Calu3 (cell line): ENCODE results near the gene MRLN. TPM values are rescaled to one million over a fixed set of nuclear protein-coding genes. Genes with fewer than 3 reads are reported as not detected.
"Not testable (repeated sequence)": the region's sequence is repeated elsewhere in the genome, so short reads cannot be mapped to it uniquely, and the experiment has no call there.

Source experiments
- BruUV-seq: library from RNA; stranded (reverse); fragments of 400-500 nt; replicated peaks from 2 replicates; lab custom pipeline; 2021; lab: Mats Ljungman, UMichigan
- CTCF ChIA-PET: fragments of 300-600 bp; sonication (Branson Sonifier 250); formaldehyde crosslinking; loops from one replicate; lab custom pipeline; 2022; ENCODE audit warnings: antibody characterized with exemption; lab: Charles Lee
- DNase-seq: peaks from one replicate; pipeline ENCODE4 v3.0.0; 2022
- H3K27ac Mint-ChIP-seq: one replicate; pipeline ENCODE4 v1.8.0; 2022; ENCODE audit warnings: mixed read lengths; ENCODE audit not compliant: unreplicated experiment
- H3K27me3 Mint-ChIP-seq: one replicate; pipeline ENCODE4 v1.8.0; 2022; ENCODE audit warnings: mixed read lengths; ENCODE audit not compliant: unreplicated experiment
- H3K36me3 Mint-ChIP-seq: one replicate; pipeline ENCODE4 v1.8.0; 2022; ENCODE audit warnings: mild to moderate bottlenecking, moderate library complexity, mixed read lengths; ENCODE audit not compliant: insufficient read depth, unreplicated experiment
- H3K4me1 Mint-ChIP-seq: one replicate; pipeline ENCODE4 v1.8.0; 2022; ENCODE audit warnings: mild to moderate bottlenecking, low read depth, mixed read lengths; ENCODE audit not compliant: unreplicated experiment
- H3K4me3 Mint-ChIP-seq: one replicate; pipeline ENCODE4 v1.8.0; 2022; ENCODE audit warnings: mild to moderate bottlenecking, low read depth, moderate library complexity, mixed read lengths; ENCODE audit not compliant: unreplicated experiment
- H3K9me3 Mint-ChIP-seq: one replicate; pipeline ENCODE4 v1.8.0; 2022; ENCODE audit warnings: low read depth, mixed read lengths; ENCODE audit not compliant: unreplicated experiment
- intact Hi-C: fragments of 100-400 bp; cut with micrococcal nuclease; formaldehyde crosslinking; loops from one replicate; pipeline ENCODE4 v1.10.0; 2022; ENCODE audit not compliant: unreplicated experiment
- total RNA-seq: library from RNA; stranded (reverse); gene quantifications from 2 replicates; pipeline ENCODE4 v1.2.3, GENCODE V29; 2022
- TF ChIP-seq, protein P1 (sequence below): fragments of 200-600 bp; IDR thresholded peaks from one replicate; pipeline ENCODE4 v1.8.0; 2022; ENCODE audit warnings: antibody characterized with exemption; ENCODE audit not compliant: unreplicated experiment

The MRLN gene
- total RNA-seq, 1 experiment from 2014 or later, result not detected

DNA sequence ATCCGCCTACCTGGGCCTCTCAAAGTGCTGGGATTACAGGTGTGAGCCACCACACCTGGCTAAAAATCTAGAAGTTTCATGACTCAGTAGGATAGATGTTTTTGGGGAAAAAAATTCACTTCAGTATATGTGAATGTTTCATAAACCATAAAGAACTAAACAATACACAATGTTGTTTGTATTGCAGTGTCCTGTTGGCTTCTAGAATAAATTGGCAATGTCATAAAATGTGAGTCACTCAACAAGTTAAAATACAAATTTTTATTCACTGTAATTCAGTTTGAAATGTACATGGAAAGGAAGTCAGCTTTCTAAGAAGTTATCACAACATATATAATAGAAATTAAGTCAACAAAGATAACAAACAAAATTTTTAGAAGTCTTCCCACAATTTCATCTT lies 16.5 kb downstream of the MRLN start:
- intact Hi-C loops, result no loop called here
- Mint-ChIP-seq H3K36me3 (no peaks in the 10 kb centered on the region), H3K27me3 (peaks cover 14% of the 10 kb centered on the region), H3K4me1 (no peaks in the 10 kb centered on the region), H3K9me3 (no peaks in the 10 kb centered on the region), H3K4me3 (no peak overlapping the region), H3K27ac (no peak overlapping the region)
- DNase-seq, result no peak
- TF ChIP-seq, protein P1, sequence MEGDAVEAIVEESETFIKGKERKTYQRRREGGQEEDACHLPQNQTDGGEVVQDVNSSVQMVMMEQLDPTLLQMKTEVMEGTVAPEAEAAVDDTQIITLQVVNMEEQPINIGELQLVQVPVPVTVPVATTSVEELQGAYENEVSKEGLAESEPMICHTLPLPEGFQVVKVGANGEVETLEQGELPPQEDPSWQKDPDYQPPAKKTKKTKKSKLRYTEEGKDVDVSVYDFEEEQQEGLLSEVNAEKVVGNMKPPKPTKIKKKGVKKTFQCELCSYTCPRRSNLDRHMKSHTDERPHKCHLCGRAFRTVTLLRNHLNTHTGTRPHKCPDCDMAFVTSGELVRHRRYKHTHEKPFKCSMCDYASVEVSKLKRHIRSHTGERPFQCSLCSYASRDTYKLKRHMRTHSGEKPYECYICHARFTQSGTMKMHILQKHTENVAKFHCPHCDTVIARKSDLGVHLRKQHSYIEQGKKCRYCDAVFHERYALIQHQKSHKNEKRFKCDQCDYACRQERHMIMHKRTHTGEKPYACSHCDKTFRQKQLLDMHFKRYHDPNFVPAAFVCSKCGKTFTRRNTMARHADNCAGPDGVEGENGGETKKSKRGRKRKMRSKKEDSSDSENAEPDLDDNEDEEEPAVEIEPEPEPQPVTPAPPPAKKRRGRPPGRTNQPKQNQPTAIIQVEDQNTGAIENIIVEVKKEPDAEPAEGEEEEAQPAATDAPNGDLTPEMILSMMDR, result no peak
- BruUV-seq, result no TSS peak
- CTCF ChIA-PET, result interaction anchor here (0.7 kb wide), 1 partner anchor 1075 kb away, joined by 6 read pairs; no protein-coding TSS in a partner anchor

DNA sequence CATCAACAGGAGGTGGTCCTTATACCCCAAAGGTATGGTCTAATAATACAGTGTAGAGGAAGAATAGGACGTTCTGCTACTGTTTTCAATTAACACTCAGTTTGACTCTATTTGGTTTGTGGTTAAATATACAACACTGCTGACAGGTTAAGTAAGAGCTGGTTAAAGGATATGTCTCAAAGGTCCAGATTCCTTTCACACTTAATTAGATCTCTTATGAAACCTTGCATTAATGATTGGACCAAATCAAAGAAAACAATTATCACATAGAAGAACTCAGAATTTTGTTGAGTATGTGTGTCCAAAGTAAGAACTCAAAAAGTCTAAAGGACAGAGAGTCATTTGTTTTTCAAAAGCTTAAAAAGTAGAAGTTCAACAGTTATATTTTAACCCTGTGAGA lies 18.0 kb downstream of the MRLN start:
- Mint-ChIP-seq H3K4me1 (no peaks in the 10 kb centered on the region), H3K36me3 (no peaks in the 10 kb centered on the region), H3K27ac (no peak overlapping the region), H3K4me3 (no peak overlapping the region), H3K9me3 (no peaks in the 10 kb centered on the region), H3K27me3 (peaks cover 14% of the 10 kb centered on the region)
- TF ChIP-seq, protein P1, result no peak
- intact Hi-C loops, result no loop called here
- no TSS peak for BruUV-seq
- CTCF ChIA-PET, result interaction anchor here (0.6 kb wide), 1 partner anchor 450 kb away, joined by 3 read pairs; no protein-coding TSS in a partner anchor
- DNase-seq, result no peak

DNA sequence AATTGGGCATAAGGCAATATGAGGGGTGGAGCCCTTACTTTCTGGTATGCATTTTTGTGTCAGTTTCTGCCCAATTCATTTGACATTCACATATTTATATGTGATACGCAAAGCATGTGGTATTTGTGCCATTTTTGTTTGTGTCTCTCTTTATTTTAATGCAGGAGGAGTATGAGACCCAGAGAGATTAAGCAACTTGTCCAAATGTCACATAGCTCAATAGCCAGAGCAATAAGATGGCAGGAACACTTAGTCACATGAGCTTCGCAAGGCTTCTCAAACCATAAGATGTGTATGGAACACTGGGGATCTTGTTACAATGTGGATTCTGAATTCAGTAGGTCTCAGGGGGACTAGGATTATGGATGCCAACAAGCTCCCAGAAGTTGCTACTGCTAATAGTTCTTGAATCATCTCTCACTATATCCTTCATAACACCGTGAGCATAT lies 19.2 kb downstream of the MRLN start:
- Mint-ChIP-seq H3K36me3 (no peaks in the 10 kb centered on the region), H3K4me1 (no peaks in the 10 kb centered on the region), H3K27ac (no peak overlapping the region), H3K4me3 (no peak overlapping the region), H3K27me3 (peaks cover 14% of the 10 kb centered on the region), H3K9me3 (no peaks in the 10 kb centered on the region)
- no TSS peak for BruUV-seq
- CTCF ChIA-PET, result no interaction called here
- TF ChIP-seq, protein P1, result no peak
- no peak for DNase-seq
- intact Hi-C loops, result no loop called here

- H3K4me1 Mint-ChIP-seq, H3K27ac Mint-ChIP-seq, H3K36me3 Mint-ChIP-seq, CTCF ChIA-PET, DNase-seq, H3K4me3 Mint-ChIP-seq, intact Hi-C loops, H3K9me3 Mint-ChIP-seq, BruUV-seq: not testable (repeated sequence)
- peaks cover 14% of the 10 kb centered on the region for H3K27me3 Mint-ChIP-seq
These were observed 19.8 kb downstream of the MRLN start for GRCh38 chr10:59733321-59734013.

DNA sequence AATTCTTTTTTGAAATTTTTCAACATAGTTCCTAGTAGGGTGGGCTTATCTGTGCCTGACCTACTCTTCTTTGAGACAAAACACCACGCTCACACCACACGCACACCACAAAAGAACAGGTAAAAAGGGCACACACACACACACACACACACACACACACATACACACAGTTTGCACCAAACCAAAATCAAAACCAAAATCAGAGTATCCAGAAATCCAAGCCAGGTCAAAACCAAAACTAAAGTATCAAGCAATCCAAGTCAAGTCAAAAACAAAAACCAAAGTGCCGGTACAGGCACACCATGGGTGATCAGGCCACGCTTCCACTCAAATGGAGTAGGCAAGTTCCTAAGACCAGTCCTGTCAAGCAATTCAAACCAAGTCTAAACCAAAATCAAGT lies 20.4 kb downstream of the MRLN start:
- BruUV-seq, intact Hi-C loops, CTCF ChIA-PET, H3K4me1 Mint-ChIP-seq, H3K27ac Mint-ChIP-seq, H3K36me3 Mint-ChIP-seq, H3K4me3 Mint-ChIP-seq, DNase-seq, H3K9me3 Mint-ChIP-seq: not testable (repeated sequence)
- H3K27me3 Mint-ChIP-seq, result peaks cover 14% of the 10 kb centered on the region

- CTCF ChIA-PET, H3K36me3 Mint-ChIP-seq, H3K9me3 Mint-ChIP-seq, H3K27ac Mint-ChIP-seq, BruUV-seq, intact Hi-C loops, DNase-seq, H3K4me3 Mint-ChIP-seq: not testable (repeated sequence)
- Mint-ChIP-seq H3K27me3 (peaks cover 14% of the 10 kb centered on the region), H3K4me1 (peaks cover 13% of the 10 kb centered on the region)
These were observed 24.1 kb downstream of the MRLN start for GRCh38 chr10:59729167-59729566.
